ENCODE results near the gene TRDMT1. TPM values are rescaled to one million over a fixed set of nuclear protein-coding genes. Genes with fewer than 3 reads are reported as not detected.

Gene TRDMT1
- total RNA-seq, 1 experiment from 2014 or later, result 4.2 TPM

DNA sequence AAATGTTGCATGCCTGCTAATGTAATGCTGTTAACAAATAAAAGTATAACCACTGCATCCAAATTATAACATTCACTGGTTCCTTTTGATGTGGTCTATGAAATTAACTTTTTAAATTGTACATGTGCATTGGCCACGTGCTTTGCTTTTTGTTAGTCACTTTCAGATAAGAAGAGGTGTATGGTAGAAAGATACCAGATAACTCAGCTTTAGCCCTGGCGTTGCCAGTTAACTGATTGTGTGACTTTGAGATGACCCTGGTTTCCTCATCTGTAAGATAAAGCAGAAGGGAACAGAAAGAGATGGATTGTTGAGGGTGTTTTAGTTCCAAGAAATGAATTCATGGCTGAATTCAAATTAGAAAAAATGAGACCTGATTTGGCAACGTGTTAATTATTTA lies 1.9 kb upstream of the TRDMT1 start:
- Histone ChIP-seq H3K36me3 (ENCODE audit: low read depth) (no peaks in the 10 kb centered on the region), H3K27me3 (ENCODE audit: insufficient read depth, low read depth) (no peaks in the 10 kb centered on the region), H3K9me3 (ENCODE audit: insufficient read depth, low read depth) (no peaks in the 10 kb centered on the region), H3K4me3 (no peak overlapping the region), H4K20me1 (ENCODE audit: insufficient read depth) (no peaks in the 10 kb centered on the region), H3K4me2 (no peak overlapping the region), H3K79me2 (ENCODE audit: low read depth) (no peaks in the 10 kb centered on the region), H3K27ac (no peak overlapping the region), H3F3A (ENCODE audit: insufficient read depth, low read depth) (no peaks in the 10 kb centered on the region), H3K4me1 (replicated peaks; ENCODE audit: insufficient read depth) (peaks cover 16% of the 10 kb centered on the region), H2AFZ (no peak overlapping the region), H3K9me2 (ENCODE audit: insufficient read depth) (no peaks in the 10 kb centered on the region)
- POLR2A ChIA-PET (ENCODE audit: unreplicated experiment), result interaction anchor here (0.7 kb wide), 1 partner anchor 27 kb away, joined by 4 read pairs; no protein-coding TSS in a partner anchor
- no TSS peak for BruUV-seq (replicated peaks)
- DNase-seq, result no peak
- intact Hi-C loops (cut with micrococcal nuclease; ENCODE audit: unreplicated experiment), result loop anchor here (10.0 kb wide), 2 partner anchors 139 to 179 kb away; no protein-coding TSS in a partner anchor
- no peak for TF ChIP-seq CTCF (conservative IDR thresholded peaks at IDR 0.05)
- no peak for TF ChIP-seq EZH2 (IDR thresholded peaks at IDR 0.05; ENCODE audit: low read depth)
- CTCF ChIA-PET, result no interaction called here

- Histone ChIP-seq H3K9me3 (ENCODE audit: insufficient read depth, low read depth) (no peaks in the 10 kb centered on the region), H3K36me3 (ENCODE audit: low read depth) (no peaks in the 10 kb centered on the region), H3K4me2 (no peak overlapping the region), H4K20me1 (ENCODE audit: insufficient read depth) (no peaks in the 10 kb centered on the region), H2AFZ (no peak overlapping the region), H3F3A (ENCODE audit: insufficient read depth, low read depth) (no peaks in the 10 kb centered on the region), H3K4me1 (replicated peaks; ENCODE audit: insufficient read depth) (peaks cover 16% of the 10 kb centered on the region), H3K27ac (no peak overlapping the region), H3K4me3 (no peak overlapping the region), H3K9me2 (ENCODE audit: insufficient read depth) (no peaks in the 10 kb centered on the region), H3K79me2 (ENCODE audit: low read depth) (no peaks in the 10 kb centered on the region), H3K27me3 (ENCODE audit: insufficient read depth, low read depth) (no peaks in the 10 kb centered on the region)
- no TSS peak for BruUV-seq (replicated peaks)
- CTCF ChIA-PET, result no interaction called here
- TF ChIP-seq EZH2 (IDR thresholded peaks at IDR 0.05; ENCODE audit: low read depth) (no peak), CTCF (conservative IDR thresholded peaks at IDR 0.05) (no peak)
- DNase-seq, result no peak
- POLR2A ChIA-PET (ENCODE audit: unreplicated experiment), result interaction anchor here (0.7 kb wide), 1 partner anchor 28 kb away, joined by 4 read pairs; no protein-coding TSS in a partner anchor
- intact Hi-C loops (cut with micrococcal nuclease; ENCODE audit: unreplicated experiment), result loop anchor here (10.0 kb wide), 2 partner anchors 138 to 178 kb away; no protein-coding TSS in a partner anchor
Observed at GRCh38 chr10:17202999-17203398, 1.5 kb upstream of the TRDMT1 start.

GRCh38 chr10:17202506-17202905 lies 1.0 kb upstream of the TRDMT1 start:
- no peak for TF ChIP-seq EZH2 (IDR thresholded peaks at IDR 0.05; ENCODE audit: low read depth)
- TF ChIP-seq CTCF (conservative IDR thresholded peaks at IDR 0.05), result no peak
- ChIA-PET CTCF (no interaction called here), POLR2A (ENCODE audit: unreplicated experiment) (interaction anchor here (0.7 kb wide), 1 partner anchor 28 kb away, joined by 4 read pairs; no protein-coding TSS in a partner anchor)
- Histone ChIP-seq H3K36me3 (ENCODE audit: low read depth) (no peaks in the 10 kb centered on the region), H3K4me1 (replicated peaks; ENCODE audit: insufficient read depth) (peaks cover 16% of the 10 kb centered on the region), H3K4me2 (no peak overlapping the region), H3K9me3 (ENCODE audit: insufficient read depth, low read depth) (no peaks in the 10 kb centered on the region), H3K4me3 (no peak overlapping the region), H4K20me1 (ENCODE audit: insufficient read depth) (no peaks in the 10 kb centered on the region), H3F3A (ENCODE audit: insufficient read depth, low read depth) (no peaks in the 10 kb centered on the region), H3K79me2 (ENCODE audit: low read depth) (no peaks in the 10 kb centered on the region), H3K27ac (no peak overlapping the region), H2AFZ (peak overlapping the region; percentile 100), H3K9me2 (ENCODE audit: insufficient read depth) (no peaks in the 10 kb centered on the region), H3K27me3 (ENCODE audit: insufficient read depth, low read depth) (no peaks in the 10 kb centered on the region)
- intact Hi-C loops (cut with micrococcal nuclease; ENCODE audit: unreplicated experiment), result loop anchor here (10.0 kb wide), 2 partner anchors 138 to 178 kb away; no protein-coding TSS in a partner anchor
- DNase-seq, result no peak
- BruUV-seq (replicated peaks), result no TSS peak
